ENCODE measurements around the gene TGFBR3L. TPM values are rescaled to one million over a fixed set of nuclear protein-coding genes. Genes with fewer than 3 reads are reported as not detected.

TGFBR3L gene
- total and polyA plus RNA-seq, 2 experiments from 2014 or later = 1.7 to 7.0 TPM

- TF ChIP-seq, protein P1, sequence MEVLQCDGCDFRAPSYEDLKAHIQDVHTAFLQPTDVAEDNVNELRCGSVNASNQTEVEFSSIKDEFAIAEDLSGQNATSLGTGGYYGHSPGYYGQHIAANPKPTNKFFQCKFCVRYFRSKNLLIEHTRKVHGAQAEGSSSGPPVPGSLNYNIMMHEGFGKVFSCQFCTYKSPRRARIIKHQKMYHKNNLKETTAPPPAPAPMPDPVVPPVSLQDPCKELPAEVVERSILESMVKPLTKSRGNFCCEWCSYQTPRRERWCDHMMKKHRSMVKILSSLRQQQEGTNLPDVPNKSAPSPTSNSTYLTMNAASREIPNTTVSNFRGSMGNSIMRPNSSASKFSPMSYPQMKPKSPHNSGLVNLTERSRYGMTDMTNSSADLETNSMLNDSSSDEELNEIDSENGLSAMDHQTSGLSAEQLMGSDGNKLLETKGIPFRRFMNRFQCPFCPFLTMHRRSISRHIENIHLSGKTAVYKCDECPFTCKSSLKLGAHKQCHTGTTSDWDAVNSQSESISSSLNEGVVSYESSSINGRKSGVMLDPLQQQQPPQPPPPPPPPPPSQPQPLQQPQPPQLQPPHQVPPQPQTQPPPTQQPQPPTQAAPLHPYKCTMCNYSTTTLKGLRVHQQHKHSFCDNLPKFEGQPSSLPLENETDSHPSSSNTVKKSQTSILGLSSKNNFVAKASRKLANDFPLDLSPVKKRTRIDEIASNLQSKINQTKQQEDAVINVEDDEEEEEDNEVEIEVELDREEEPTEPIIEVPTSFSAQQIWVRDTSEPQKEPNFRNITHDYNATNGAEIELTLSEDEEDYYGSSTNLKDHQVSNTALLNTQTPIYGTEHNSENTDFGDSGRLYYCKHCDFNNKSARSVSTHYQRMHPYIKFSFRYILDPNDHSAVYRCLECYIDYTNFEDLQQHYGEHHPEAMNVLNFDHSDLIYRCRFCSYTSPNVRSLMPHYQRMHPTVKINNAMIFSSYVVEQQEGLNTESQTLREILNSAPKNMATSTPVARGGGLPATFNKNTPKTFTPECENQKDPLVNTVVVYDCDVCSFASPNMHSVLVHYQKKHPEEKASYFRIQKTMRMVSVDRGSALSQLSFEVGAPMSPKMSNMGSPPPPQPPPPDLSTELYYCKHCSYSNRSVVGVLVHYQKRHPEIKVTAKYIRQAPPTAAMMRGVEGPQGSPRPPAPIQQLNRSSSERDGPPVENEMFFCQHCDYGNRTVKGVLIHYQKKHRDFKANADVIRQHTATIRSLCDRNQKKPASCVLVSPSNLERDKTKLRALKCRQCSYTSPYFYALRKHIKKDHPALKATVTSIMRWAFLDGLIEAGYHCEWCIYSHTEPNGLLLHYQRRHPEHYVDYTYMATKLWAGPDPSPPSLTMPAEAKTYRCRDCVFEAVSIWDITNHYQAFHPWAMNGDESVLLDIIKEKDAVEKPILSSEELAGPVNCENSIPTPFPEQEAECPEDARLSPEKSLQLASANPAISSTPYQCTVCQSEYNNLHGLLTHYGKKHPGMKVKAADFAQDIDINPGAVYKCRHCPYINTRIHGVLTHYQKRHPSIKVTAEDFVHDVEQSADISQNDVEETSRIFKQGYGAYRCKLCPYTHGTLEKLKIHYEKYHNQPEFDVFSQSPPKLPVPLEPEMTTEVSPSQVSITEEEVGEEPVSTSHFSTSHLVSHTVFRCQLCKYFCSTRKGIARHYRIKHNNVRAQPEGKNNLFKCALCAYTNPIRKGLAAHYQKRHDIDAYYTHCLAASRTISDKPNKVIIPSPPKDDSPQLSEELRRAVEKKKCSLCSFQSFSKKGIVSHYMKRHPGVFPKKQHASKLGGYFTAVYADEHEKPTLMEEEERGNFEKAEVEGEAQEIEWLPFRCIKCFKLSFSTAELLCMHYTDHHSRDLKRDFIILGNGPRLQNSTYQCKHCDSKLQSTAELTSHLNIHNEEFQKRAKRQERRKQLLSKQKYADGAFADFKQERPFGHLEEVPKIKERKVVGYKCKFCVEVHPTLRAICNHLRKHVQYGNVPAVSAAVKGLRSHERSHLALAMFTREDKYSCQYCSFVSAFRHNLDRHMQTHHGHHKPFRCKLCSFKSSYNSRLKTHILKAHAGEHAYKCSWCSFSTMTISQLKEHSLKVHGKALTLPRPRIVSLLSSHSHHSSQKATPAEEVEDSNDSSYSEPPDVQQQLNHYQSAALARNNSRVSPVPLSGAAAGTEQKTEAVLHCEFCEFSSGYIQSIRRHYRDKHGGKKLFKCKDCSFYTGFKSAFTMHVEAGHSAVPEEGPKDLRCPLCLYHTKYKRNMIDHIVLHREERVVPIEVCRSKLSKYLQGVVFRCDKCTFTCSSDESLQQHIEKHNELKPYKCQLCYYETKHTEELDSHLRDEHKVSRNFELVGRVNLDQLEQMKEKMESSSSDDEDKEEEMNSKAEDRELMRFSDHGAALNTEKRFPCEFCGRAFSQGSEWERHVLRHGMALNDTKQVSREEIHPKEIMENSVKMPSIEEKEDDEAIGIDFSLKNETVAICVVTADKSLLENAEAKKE (CRISPR knock-in tag; IDR thresholded peaks at IDR 0.05) = no peak
Observed at GRCh38 chr19:7928334-7928706, 13.7 kb downstream of the TGFBR3L start (continued).

GRCh38 chr19:7928741-7929701 is 14.4 kb downstream of the TGFBR3L start:
- Histone ChIP-seq H3K36me3 (ENCODE audit: insufficient read depth) (peaks cover 10% of the 10 kb centered on the region; the same call in 1 of the 2 replicates), H3K4me1 (ENCODE audit: insufficient read depth) (peaks cover 4% of the 10 kb centered on the region; the same call in 1 of the 2 replicates), H4K20me1 (replicated peaks; ENCODE audit: insufficient read depth) (peaks cover 6% of the 10 kb centered on the region; the same call in 1 of the 2 replicates), H2AFZ (no peak overlapping the region), H3K79me2 (replicated peaks; ENCODE audit: insufficient read depth) (no peaks in the 10 kb centered on the region), H3K4me3 (no peak overlapping the region), H3K4me2 (no peak overlapping the region), H3F3A (replicated peaks; ENCODE audit: low read depth) (peaks cover 31% of the 10 kb centered on the region), H3K27me3 (ENCODE audit: insufficient read depth) (no peaks in the 10 kb centered on the region), H3K27ac (ENCODE audit: low read depth) (peak overlapping the region; percentile 83; the same call in 1 of the 2 replicates), H3K9me2 (ENCODE audit: insufficient read depth) (no peaks in the 10 kb centered on the region)
- Mint-ChIP-seq H3K36me3 (ENCODE audit: low read depth) (peaks cover 48% of the 10 kb centered on the region), H3K9me3 (no peaks in the 10 kb centered on the region), H3K27me3 (ENCODE audit: insufficient read depth, low read depth, poor library complexity) (peaks cover 15% of the 10 kb centered on the region), H3K27ac (no peak overlapping the region), H3K4me1 (peaks cover 4% of the 10 kb centered on the region), H3K4me3 (no peak overlapping the region; the same call in 2 of the 3 replicates)
- TF ChIP-seq JUNB (IDR thresholded peaks at IDR 0.05; ENCODE audit: unreplicated experiment) (no peak), CREB1 (CRISPR knock-in tag; IDR thresholded peaks at IDR 0.05; ENCODE audit: low read depth) (no peak), CTCF (conservative IDR thresholded peaks at IDR 0.05; ENCODE audit: low read depth in 2 of 2) (peak; percentile 57 to 68)
- TF ChIP-seq, protein P1 (CRISPR knock-in tag; IDR thresholded peaks at IDR 0.05) = no peak
- peak; percentile 57 for ATAC-seq
- peak; percentile 89 for DNase-seq (ENCODE audit: low spot score)

Measured in GM23338 (cell line).